HepG2 (cell line): Measurements from ENCODE around the gene C5orf34. TPM values are rescaled to one million over a fixed set of nuclear protein-coding genes. Genes with fewer than 3 reads are reported as not detected.
A peak's percentile ranks its signal among the peaks of the same experiment; 100 is the strongest.

Experiments
- AGO2 ChIP-seq: fragments of 200-400 bp; formaldehyde crosslinking; optimal IDR thresholded peaks from 2 replicates; pipeline ENCODE3; 2017; ENCODE audit warnings: mild to moderate bottlenecking, low read depth, low read length, moderate library complexity
- ATRX ChIP-seq: sonication (generic); formaldehyde crosslinking; IDR thresholded peaks from 2 replicates; pipeline ENCODE4 v1.4.0; 2020; ENCODE audit warnings: missing genetic modification reagents, borderline replicate concordance
- BRD4 ChIP-seq: sonication (generic); formaldehyde crosslinking; IDR thresholded peaks from 2 replicates; pipeline ENCODE4 v1.4.0; 2020; ENCODE audit warnings: missing genetic modification reagents
- CBFB ChIP-seq: sonication (generic); formaldehyde crosslinking; IDR thresholded peaks from 2 replicates; pipeline ENCODE4 v1.4.0; 2020; ENCODE audit warnings: missing genetic modification reagents
- GATAD1 ChIP-seq: IDR thresholded peaks from 2 replicates; pipeline ENCODE4 v1.6.1; 2016; ENCODE audit warnings: missing genetic modification reagents, missing compliant biosample characterization
- HDAC1 ChIP-seq: sonication (generic); formaldehyde crosslinking; IDR thresholded peaks from 2 replicates; pipeline ENCODE4 v1.5.1; 2020; ENCODE audit warnings: mild to moderate bottlenecking, missing genetic modification reagents
- HNRNPLL ChIP-seq: fragments of 200-400 bp; formaldehyde crosslinking; IDR thresholded peaks from 2 replicates; pipeline ENCODE4 v1.6.1; 2017; ENCODE audit warnings: mild to moderate bottlenecking, low read depth, low read length; ENCODE audit not compliant: poor library complexity, severe bottlenecking
- IRF9 ChIP-seq: sonication (generic); formaldehyde crosslinking; IDR thresholded peaks from 2 replicates; pipeline ENCODE4 v1.8.0; 2022; ENCODE audit warnings: missing genetic modification reagents, mild to moderate bottlenecking, borderline replicate concordance
- KDM5B ChIP-seq: sonication (generic); formaldehyde crosslinking; IDR thresholded peaks from 2 replicates; pipeline ENCODE4 v1.4.0; 2020; ENCODE audit warnings: missing genetic modification reagents, mild to moderate bottlenecking, borderline replicate concordance
- MYPOP ChIP-seq: sonication (generic); formaldehyde crosslinking; IDR thresholded peaks from 2 replicates; pipeline ENCODE4 v1.8.1; 2023; ENCODE audit warnings: mild to moderate bottlenecking, moderate library complexity, missing genetic modification reagents
- NAIF1 ChIP-seq: sonication (generic); formaldehyde crosslinking; IDR thresholded peaks from 2 replicates; pipeline ENCODE4 v1.5.0; 2020; ENCODE audit warnings: mild to moderate bottlenecking, missing genetic modification reagents, borderline replicate concordance
- XRCC5 ChIP-seq: fragments of 200-400 bp; formaldehyde crosslinking; optimal IDR thresholded peaks from 2 replicates; pipeline ENCODE3; 2017; ENCODE audit warnings: mild to moderate bottlenecking, low read length
- ZNF18 ChIP-seq: sonication (generic); formaldehyde crosslinking; IDR thresholded peaks from 2 replicates; pipeline ENCODE4 v1.8.0; 2022; ENCODE audit warnings: mild to moderate bottlenecking, missing genetic modification reagents; ENCODE audit not compliant: insufficient replicate concordance
- ZNF264 ChIP-seq: sonication (generic); formaldehyde crosslinking; IDR thresholded peaks from 2 replicates; pipeline ENCODE4 v1.4.0; 2020; ENCODE audit warnings: missing genetic modification reagents
- ZNF343 ChIP-seq: sonication (generic); formaldehyde crosslinking; IDR thresholded peaks from 2 replicates; pipeline ENCODE4 v1.4.0; 2020; ENCODE audit warnings: mild to moderate bottlenecking, missing genetic modification reagents
- ZNF431 ChIP-seq: sonication (generic); formaldehyde crosslinking; IDR thresholded peaks from 2 replicates; pipeline ENCODE4 v1.9.0; 2022; ENCODE audit warnings: missing genetic modification reagents, low read depth, mild to moderate bottlenecking, borderline replicate concordance
- ZNF503 ChIP-seq: sonication (generic); formaldehyde crosslinking; IDR thresholded peaks from 2 replicates; pipeline ENCODE4 v1.4.0; 2020; ENCODE audit warnings: missing genetic modification reagents
- ZNF556 ChIP-seq: sonication (generic); formaldehyde crosslinking; IDR thresholded peaks from 2 replicates; pipeline ENCODE4 v1.4.0; 2020; ENCODE audit warnings: mild to moderate bottlenecking, missing genetic modification reagents, borderline replicate concordance
- ZNF563 ChIP-seq: sonication (generic); formaldehyde crosslinking; IDR thresholded peaks from 2 replicates; pipeline ENCODE4 v1.8.0; 2022; ENCODE audit warnings: mild to moderate bottlenecking, moderate library complexity, missing genetic modification reagents
- ZNF652 ChIP-seq: IDR thresholded peaks from 2 replicates; pipeline ENCODE4 v1.6.1; 2016; ENCODE audit warnings: low read depth, borderline replicate concordance
- ZNF850 ChIP-seq: sonication (generic); formaldehyde crosslinking; conservative IDR thresholded peaks from 2 replicates; pipeline ENCODE4 v1.9.0; 2021; ENCODE audit warnings: mild to moderate bottlenecking, missing genetic modification reagents
- ZSCAN31 ChIP-seq: sonication (generic); formaldehyde crosslinking; IDR thresholded peaks from 2 replicates; pipeline ENCODE4 v1.5.0; 2020; ENCODE audit warnings: low read depth, mild to moderate bottlenecking, missing genetic modification reagents
- polyA plus RNA-seq, 8 experiments: library from polyadenylated mRNA; depleted of rRNA in 3 of 8; stranded (reverse) in 7 of 8; unstranded in 1 of 8; fragments of >200 nt; fragmentation: Illumina TruSeq in 4 of 8; extraction: Trizol in 4 of 8; gene quantifications; 2 replicates each; pipeline versions ENCODE4 v1.2.1 to v1.2.3, GENCODE V29; 2011 to 2016; ENCODE audit warnings: low read depth in 4 of 8, missing spikeins in 1 of 8, mixed read lengths in 1 of 8; ENCODE audit not compliant: insufficient read depth in 1 of 8
- total RNA-seq, 5 experiments: library from RNA; depleted of rRNA; stranded (reverse); fragments of >200 nt; fragmentation: Illumina TruSeq; extraction: Trizol; gene quantifications; 2 replicates each; pipeline ENCODE4 v1.2.3, GENCODE V29; 2016; ENCODE audit warnings: low read depth in 1 of 5

C5orf34 gene
- total and polyA plus RNA-seq, 2 of the 13 experiments (the other 11 are each of a cell fraction or from before 2014, with no cell fraction given), result 3.2 to 6.4 TPM

GRCh38 chr5:43556857-43557542 is 42.1 kb upstream of the C5orf34 start, which contains the start of gene PAIP1 (continued):
- peak; percentile 82 for TF ChIP-seq ZNF18
- peak; percentile 63; the same call in 1 of the 2 replicates for TF ChIP-seq IRF9 (CRISPR knock-in tag)
- TF ChIP-seq MYPOP (CRISPR knock-in tag), result peak; percentile 41; the same call in 1 of the 2 replicates
- TF ChIP-seq XRCC5, result peak; percentile 56
- peak; percentile 58 for TF ChIP-seq GATAD1 (CRISPR knock-in tag)
- peak; percentile 78 for TF ChIP-seq ZNF563 (CRISPR knock-in tag)
- peak; percentile 64 for TF ChIP-seq ZNF343
- TF ChIP-seq AGO2, result peak; percentile 91
- peak; percentile 68; the same call in 1 of the 2 replicates for TF ChIP-seq ZSCAN31 (CRISPR knock-in tag)
- TF ChIP-seq CBFB (CRISPR knock-in tag), result 0 out of 2 replicates have a peak, but pooled peaks have one; percentile 18
- TF ChIP-seq ZNF556 (CRISPR knock-in tag), result peak; percentile 62; the same call in 1 of the 2 replicates
- TF ChIP-seq ZNF652, result no peak
- TF ChIP-seq ZNF503 (CRISPR knock-in tag), result 0 out of 2 replicates have a peak, but pooled peaks have one; percentile 50
- TF ChIP-seq ATRX (CRISPR knock-in tag), result no peak
- peak; percentile 66; the same call in 1 of the 2 replicates for TF ChIP-seq HDAC1 (CRISPR knock-in tag)
- peak; percentile 50; the same call in 1 of the 2 replicates for TF ChIP-seq NAIF1 (CRISPR knock-in tag)
- 0 out of 2 replicates have a peak, but pooled peaks have one; percentile 66 for TF ChIP-seq ZNF850 (CRISPR knock-in tag)
- peak; percentile 85; the same call in 1 of the 2 replicates for TF ChIP-seq KDM5B (CRISPR knock-in tag)
- no peak for TF ChIP-seq ZNF264 (CRISPR knock-in tag)
- peak; percentile 46 for TF ChIP-seq HNRNPLL
- peak; percentile 59 for TF ChIP-seq BRD4 (CRISPR knock-in tag)
- no peak for TF ChIP-seq ZNF431 (CRISPR knock-in tag)
